GM18498 (cell line): ENCODE measurements around the gene BCL7B.
"Not testable (repeated sequence)": the region's sequence is repeated elsewhere in the genome, so short reads cannot be mapped to it uniquely, and the experiment has no call there.

ENCODE experiments used
- ATAC-seq: cut with Tn5 transposase; IDR thresholded peaks from one replicate; pipeline ENCODE4 v1.9.1; 2021; ENCODE audit warnings: mild to moderate bottlenecking, moderate library complexity; ENCODE audit not compliant: unreplicated experiment

BCL7B gene

DNA sequence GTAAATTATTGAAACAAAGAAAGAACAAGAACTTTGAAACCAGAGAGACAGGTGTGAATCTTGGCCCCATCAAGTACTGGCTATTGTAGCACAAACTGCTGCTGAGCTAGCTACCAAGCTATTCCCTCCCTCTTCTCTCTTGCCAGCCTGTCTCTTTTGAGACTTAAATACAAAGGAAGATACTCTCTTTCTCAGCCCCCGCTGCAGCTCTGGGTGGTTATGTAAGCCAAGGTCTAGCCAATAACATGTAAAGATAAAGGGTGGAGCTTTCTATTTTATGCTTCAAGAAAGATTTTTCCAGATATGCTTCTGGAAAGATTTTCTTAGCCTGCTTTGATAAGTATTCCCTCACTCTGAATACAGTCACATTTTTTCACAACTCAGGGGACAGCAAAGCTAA lies 52.6 kb downstream of the BCL7B start:
- no peak for ATAC-seq

- no peak for ATAC-seq
Measured at GRCh38 chr7:73504017-73504416, 53.5 kb downstream of the BCL7B start.

- no peak for ATAC-seq
Measured at GRCh38 chr7:73503229-73503628, 54.3 kb downstream of the BCL7B start.

DNA sequence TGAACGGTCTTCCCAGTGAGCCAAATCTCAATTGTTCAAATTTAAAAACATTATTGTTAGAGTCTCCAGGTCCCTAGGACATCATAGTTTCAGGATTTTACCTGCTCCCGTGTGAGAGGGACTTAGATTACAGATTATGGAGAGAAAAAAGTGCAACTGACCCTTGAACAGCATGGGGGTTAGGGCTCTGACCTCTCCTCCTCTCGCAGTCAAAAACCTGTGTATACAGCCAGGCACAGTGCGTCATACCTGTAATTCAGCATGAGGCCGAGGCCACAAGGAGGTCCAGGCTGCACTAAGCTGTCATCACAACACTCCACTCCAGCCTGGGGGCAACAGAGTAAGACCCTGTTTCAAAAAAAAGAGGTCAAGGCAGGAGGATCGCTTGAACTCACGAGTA lies 60.9 kb downstream of the BCL7B start:
- ATAC-seq, result no peak

- ATAC-seq, result not testable (repeated sequence)
Measured at GRCh38 chr7:73495507-73495906, 62.0 kb downstream of the BCL7B start.

GRCh38 chr7:73489976-73490375 lies 67.5 kb downstream of the BCL7B start:
- no peak for ATAC-seq

- no peak for ATAC-seq
Measured at GRCh38 chr7:73487486-73487885, 70.0 kb downstream of the BCL7B start.
